Caco-2 (cell line): Measurements from ENCODE around the gene FGF19. TPM values are rescaled to one million over a fixed set of nuclear protein-coding genes. Genes with fewer than 3 reads are reported as not detected.
"Not testable (repeated sequence)": the region's sequence is repeated elsewhere in the genome, so short reads cannot be mapped to it uniquely, and the experiment has no call there.

Source experiments
- BruUV-seq: library from RNA; stranded (reverse); fragments of 400-500 nt; replicated peaks from 2 replicates; lab custom pipeline; 2021; lab: Mats Ljungman, UMichigan
- CTCF ChIA-PET: fragments of 300-600 bp; sonication (Branson Sonifier 250); formaldehyde crosslinking; loops from one replicate; lab custom pipeline; 2022; ENCODE audit warnings: antibody characterized with exemption; lab: Charles Lee
- POLR2A ChIA-PET: fragments of 300-600 bp; sonication (Branson Sonifier 250); formaldehyde crosslinking; loops from one replicate; lab custom pipeline; 2022; ENCODE audit warnings: antibody characterized with exemption; lab: Charles Lee
- DNase-seq, 2 experiments: peaks; one replicate each; pipeline versions ENCODE4 v3.0.0 to v3.0.0-alpha.2; 2020 to 2022
- H3K27me3 ChIP-seq: replicated peaks from 2 replicates; pipeline ENCODE4 v1.6.0; 2011; ENCODE audit warnings: low read length; ENCODE audit not compliant: control insufficient read depth, insufficient read depth
- H3K36me3 ChIP-seq: 2 replicates; pipeline ENCODE4 v1.5.1; 2011; ENCODE audit warnings: low read length; ENCODE audit not compliant: control insufficient read depth, insufficient read depth
- H3K4me1 ChIP-seq: fragments of 250-450 bp; sonication (Bioruptor Pico); 2 replicates; pipeline ENCODE4 v1.5.1; 2020; ENCODE audit warnings: mild to moderate bottlenecking
- H3K4me3 ChIP-seq: 2 replicates; pipeline ENCODE4 v1.5.1; 2011; ENCODE audit warnings: low read depth, mild to moderate bottlenecking, control low read depth, low read length
- H3K9me3 ChIP-seq: fragments of 250-450 bp; sonication (Bioruptor Pico); 2 replicates; pipeline ENCODE4 v1.5.1; 2020; ENCODE audit warnings: mild to moderate bottlenecking, moderate library complexity
- H3K27ac Mint-ChIP-seq: one replicate; pipeline ENCODE4 v1.8.0; 2022; ENCODE audit warnings: mixed read lengths; ENCODE audit not compliant: unreplicated experiment
- H3K27me3 Mint-ChIP-seq: one replicate; pipeline ENCODE4 v1.8.0; 2022; ENCODE audit warnings: mixed read lengths; ENCODE audit not compliant: insufficient read depth, unreplicated experiment
- H3K36me3 Mint-ChIP-seq: one replicate; pipeline ENCODE4 v1.8.0; 2022; ENCODE audit warnings: mild to moderate bottlenecking, mixed read lengths; ENCODE audit not compliant: insufficient read depth, unreplicated experiment
- H3K4me1 Mint-ChIP-seq: one replicate; pipeline ENCODE4 v1.8.0; 2022; ENCODE audit warnings: low read depth, mixed read lengths; ENCODE audit not compliant: unreplicated experiment
- H3K4me3 Mint-ChIP-seq: one replicate; pipeline ENCODE4 v1.8.0; 2022; ENCODE audit warnings: mild to moderate bottlenecking, moderate library complexity, mixed read lengths; ENCODE audit not compliant: unreplicated experiment
- H3K9me3 Mint-ChIP-seq: one replicate; pipeline ENCODE4 v1.8.0; 2022; ENCODE audit warnings: mixed read lengths; ENCODE audit not compliant: unreplicated experiment
- CTCF ChIP-seq, 2 experiments: fragments of 200-600 bp in 1 of 2; IDR thresholded peaks; 1 replicate in 1 of 2; 2 replicates in 1 of 2; pipeline versions ENCODE4 v1.5.1 to v1.8.0; 2011 to 2022; ENCODE audit warnings: antibody characterized with exemption in 1 of 2, control low read depth in 1 of 2, inconsistent platforms in 1 of 2, low read depth in 1 of 2, low read length in 1 of 2, mild to moderate bottlenecking in 1 of 2, moderate library complexity in 1 of 2; ENCODE audit not compliant: insufficient read depth in 1 of 2, severe bottlenecking in 1 of 2, unreplicated experiment in 1 of 2
- intact Hi-C: fragments of 100-400 bp; cut with micrococcal nuclease; formaldehyde crosslinking; loops from one replicate; pipeline ENCODE4 v1.10.0; 2022; ENCODE audit not compliant: unreplicated experiment
- total RNA-seq: library from RNA; stranded (reverse); gene quantifications from 2 replicates; pipeline ENCODE4 v1.2.3, GENCODE V29; 2022

The FGF19 gene
- total RNA-seq, 1 experiment from 2014 or later, result 1.7 TPM

GRCh38 chr11:69696749-69697468, 6.9 kb downstream of the FGF19 start:
- Mint-ChIP-seq H3K4me1 (peaks cover 11% of the 10 kb centered on the region), H3K9me3 (peaks cover 10% of the 10 kb centered on the region), H3K36me3 (peaks cover 4% of the 10 kb centered on the region), H3K27me3 (no peaks in the 10 kb centered on the region), H3K27ac (no peak overlapping the region), H3K4me3 (no peak overlapping the region)
- H3K9me3 ChIP-seq, result no peaks in the 10 kb centered on the region
- no peaks in the 10 kb centered on the region for H3K27me3 ChIP-seq
- no peak for DNase-seq
- peaks cover 9% of the 10 kb centered on the region for H3K4me1 ChIP-seq
- CTCF ChIA-PET, result interaction anchor here (0.5 to 0.6 kb wide), 2 partner anchors 18 to 33 kb away, joined by 3 read pairs; no protein-coding TSS in a partner anchor
- intact Hi-C loops, result no loop called here
- no peak for TF ChIP-seq CTCF (IDR thresholded peaks at IDR 0.05; ENCODE audit: insufficient read depth in 1 of 2, low read depth in 1 of 2, low read length in 1 of 2, severe bottlenecking in 1 of 2, unreplicated experiment in 1 of 2)
- H3K36me3 ChIP-seq, result no peaks in the 10 kb centered on the region
- POLR2A ChIA-PET, result no interaction called here
- no peak overlapping the region for H3K4me3 ChIP-seq
- no TSS peak for BruUV-seq

- BruUV-seq, H3K27me3 ChIP-seq, H3K4me1 ChIP-seq, H3K4me1 Mint-ChIP-seq, H3K27ac Mint-ChIP-seq, H3K4me3 Mint-ChIP-seq, POLR2A ChIA-PET, H3K4me3 ChIP-seq, DNase-seq, H3K27me3 Mint-ChIP-seq, H3K9me3 ChIP-seq, intact Hi-C loops, H3K36me3 ChIP-seq, H3K36me3 Mint-ChIP-seq: not testable (repeated sequence)
- peaks cover 13% of the 10 kb centered on the region for H3K9me3 Mint-ChIP-seq
- CTCF ChIA-PET, result interaction anchor here (0.6 to 0.7 kb wide), 2 partner anchors 83 to 499 kb away, joined by 4 to 5 read pairs; no protein-coding TSS in a partner anchor
These were observed 7.8 kb downstream of the FGF19 start for GRCh38 chr11:69695995-69696394.

- H3K4me1 ChIP-seq, result peaks cover 3% of the 10 kb centered on the region
- no peaks in the 10 kb centered on the region for H3K9me3 ChIP-seq
- Mint-ChIP-seq H3K27me3 (no peaks in the 10 kb centered on the region), H3K27ac (no peak overlapping the region), H3K9me3 (peaks cover 18% of the 10 kb centered on the region), H3K4me1 (peaks cover 8% of the 10 kb centered on the region), H3K4me3 (no peak overlapping the region), H3K36me3 (peaks cover 3% of the 10 kb centered on the region)
- H3K27me3 ChIP-seq, result no peaks in the 10 kb centered on the region
- ChIA-PET CTCF (interaction anchor here (0.7 kb wide), 2 partner anchors 211 to 500 kb away, joined by 3 to 5 read pairs; no protein-coding TSS in a partner anchor), POLR2A (no interaction called here)
- no peak overlapping the region for H3K4me3 ChIP-seq
- TF ChIP-seq CTCF (IDR thresholded peaks at IDR 0.05; ENCODE audit: insufficient read depth in 1 of 2, low read depth in 1 of 2, low read length in 1 of 2, severe bottlenecking in 1 of 2, unreplicated experiment in 1 of 2), result no peak
- H3K36me3 ChIP-seq, result no peaks in the 10 kb centered on the region
- intact Hi-C loops, result no loop called here
- DNase-seq, result no peak
- BruUV-seq, result no TSS peak
These were observed 8.2 kb downstream of the FGF19 start for GRCh38 chr11:69695581-69695980.
